ENCODE data around the gene NEAT1. TPM values are rescaled to one million over a fixed set of nuclear protein-coding genes. Genes with fewer than 3 reads are reported as not detected.

NEAT1 gene
- total RNA-seq (2022; extraction: Qiagen RNA extraction): 91.2 to 211 TPM (median 154 TPM) in 5 replicates

DNA sequence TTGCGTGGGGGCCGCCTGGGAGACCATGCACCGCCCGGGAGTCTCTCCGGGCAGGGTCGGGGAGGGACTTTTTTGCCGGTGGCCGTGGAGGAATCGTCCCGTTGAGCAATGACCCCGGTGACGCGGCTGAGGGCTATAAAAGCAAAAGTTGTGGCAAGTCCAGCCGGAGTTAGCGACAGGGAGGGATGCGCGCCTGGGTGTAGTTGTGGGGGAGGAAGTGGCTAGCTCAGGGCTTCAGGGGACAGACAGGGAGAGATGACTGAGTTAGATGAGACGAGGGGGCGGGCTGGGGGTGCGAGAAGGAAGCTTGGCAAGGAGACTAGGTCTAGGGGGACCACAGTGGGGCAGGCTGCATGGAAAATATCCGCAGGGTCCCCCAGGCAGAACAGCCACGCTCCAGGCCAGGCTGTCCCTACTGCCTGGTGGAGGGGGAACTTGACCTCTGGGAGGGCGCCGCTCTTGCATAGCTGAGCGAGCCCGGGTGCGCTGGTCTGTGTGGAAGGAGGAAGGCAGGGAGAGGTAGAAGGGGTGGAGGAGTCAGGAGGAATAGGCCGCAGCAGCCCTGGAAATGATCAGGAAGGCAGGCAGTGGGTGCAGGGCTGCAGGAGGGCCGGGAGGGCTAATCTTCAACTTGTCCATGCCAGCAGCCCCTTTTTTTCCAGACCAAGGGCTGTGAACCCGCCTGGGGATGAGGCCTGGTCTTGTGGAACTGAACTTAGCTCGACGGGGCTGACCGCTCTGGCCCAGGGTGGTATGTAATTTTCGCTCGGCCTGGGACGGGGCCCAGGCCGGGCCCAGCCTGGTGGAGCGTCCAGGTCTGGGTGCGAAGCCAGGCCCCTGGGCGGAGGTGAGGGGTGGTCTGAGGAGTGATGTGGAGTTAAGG lies at the start of gene NEAT1:
NEAT1 (plus strand) TSS at position 166 of the 883 bp plus-strand sequence.

DNA sequence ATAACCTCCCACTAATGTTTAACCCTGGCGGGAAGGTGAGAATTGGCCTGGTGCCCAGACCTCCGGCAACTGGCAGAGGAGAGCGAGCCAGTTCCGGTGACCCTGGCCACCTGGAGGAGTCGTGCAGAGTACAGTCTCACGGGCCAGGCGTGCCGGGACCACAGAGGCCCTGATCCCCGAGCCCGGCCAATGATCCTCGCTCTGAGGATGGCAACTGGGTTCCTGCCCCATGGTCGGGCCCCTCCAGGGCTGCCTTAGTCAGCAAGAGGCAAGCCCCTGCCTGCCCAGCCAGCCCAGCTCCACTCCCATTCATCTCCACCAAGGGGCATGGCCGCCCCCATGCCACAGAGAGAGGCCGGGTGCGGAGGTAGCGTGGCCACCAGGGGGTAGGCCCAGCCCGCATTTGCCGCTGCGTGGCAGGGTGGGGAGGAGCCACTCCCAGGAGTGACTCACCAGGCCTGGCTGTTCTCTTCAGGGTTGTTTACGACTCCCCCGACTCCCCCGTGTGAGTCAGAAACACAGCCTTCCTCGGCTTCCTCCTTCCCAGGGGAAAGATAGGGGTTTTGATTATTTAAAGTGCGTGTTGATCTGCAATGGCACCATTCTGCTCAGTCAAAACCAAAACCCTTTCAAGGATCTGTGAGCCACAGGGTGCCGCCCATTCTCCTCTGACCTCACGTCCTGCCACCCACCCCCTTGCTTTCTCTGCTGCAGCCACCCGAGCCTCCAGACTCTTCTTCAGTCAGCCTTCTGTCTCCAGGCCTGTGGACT lies 40.4 kb upstream of the NEAT1 start, which contains the start of gene SLC25A45:
SLC25A45 (minus strand) TSS at position 614 of the 771 bp plus-strand sequence. CDS start 695 bp downstream, outside the sequence.

DNA sequence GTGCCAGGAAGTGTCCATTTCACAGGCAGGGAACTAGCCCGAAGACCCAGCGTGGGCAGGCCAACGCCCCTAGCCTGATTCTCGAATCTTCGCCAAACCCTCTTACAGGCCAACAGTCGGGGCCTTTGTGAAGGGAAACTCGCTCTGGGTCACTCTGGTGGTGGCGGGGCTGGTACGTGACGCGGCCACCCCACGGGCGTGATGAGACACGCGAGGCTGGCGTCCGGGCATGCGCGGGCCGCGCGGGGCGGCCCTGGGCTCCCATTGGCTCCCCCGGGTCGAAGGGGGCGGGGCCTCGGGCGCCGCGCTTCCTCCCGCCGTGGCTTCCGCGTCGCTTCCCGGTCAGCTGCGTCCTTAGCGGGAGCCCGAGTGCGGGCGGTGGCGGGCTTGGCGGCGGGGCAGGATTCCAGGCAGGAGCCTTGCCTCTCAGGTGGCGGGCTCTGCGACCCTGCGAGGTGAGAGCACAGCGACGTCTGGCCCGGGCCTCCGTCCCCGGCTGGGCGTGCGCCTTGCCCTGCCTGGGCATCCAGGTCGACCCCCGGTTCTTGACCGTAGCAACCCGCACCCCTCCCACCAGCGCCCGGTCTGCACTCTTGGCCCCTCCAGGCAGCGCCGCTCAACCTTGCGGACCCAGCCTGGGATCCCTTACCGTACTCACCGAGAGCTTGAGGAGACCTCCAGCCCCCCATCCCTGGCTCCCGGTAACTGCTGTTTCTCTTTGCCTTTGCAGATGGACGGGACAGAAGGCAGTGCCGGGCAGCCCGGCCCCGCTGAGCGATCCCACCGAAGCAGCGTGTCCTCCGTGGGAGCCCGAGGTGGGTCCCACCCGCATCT lies 36.1 kb upstream of the NEAT1 start, which contains the start of gene FRMD8:
FRMD8 (plus strand) TSS at position 331 of the 834 bp plus-strand sequence; CDS start at position 731, 400 bp downstream.

Other genes starting within 250 kb of the NEAT1 start
- gene CAPN1, start 240.9 kb upstream of the NEAT1 start, total RNA-seq (2022; extraction: Qiagen RNA extraction): 85.0 to 136 TPM (median 126 TPM) in 5 replicates
- 12.0 to 15.3 TPM (median 13.3 TPM) in 5 replicates for gene POLA2, start 160.8 kb upstream of the NEAT1 start, total RNA-seq (2022; extraction: Qiagen RNA extraction)
- gene CDC42EP2, start 107.9 kb upstream of the NEAT1 start, total RNA-seq (2022; extraction: Qiagen RNA extraction): 16.1 to 22.5 TPM (median 19.6 TPM) in 5 replicates
- 38.8 to 42.8 TPM (median 42.2 TPM) in 5 replicates for gene DPF2, start 88.9 kb upstream of the NEAT1 start, total RNA-seq (2022; extraction: Qiagen RNA extraction)
- gene TIGD3, start 68.0 kb upstream of the NEAT1 start, total RNA-seq (2022; extraction: Qiagen RNA extraction): 0.80 to 1.2 TPM (median 1.0 TPM) in 5 replicates
- 10.7 to 16.6 TPM (median 15.4 TPM) in 5 replicates for gene SLC25A45, start 40.2 kb upstream of the NEAT1 start, total RNA-seq (2022; extraction: Qiagen RNA extraction)
- 34.3 to 52.8 TPM (median 49.7 TPM) in 5 replicates for gene FRMD8, start 36.2 kb upstream of the NEAT1 start, total RNA-seq (2022; extraction: Qiagen RNA extraction)
- gene MALAT1, start 76.2 kb downstream of the NEAT1 start, total RNA-seq (2022; extraction: Qiagen RNA extraction): 47.0 to 89.3 TPM (median 68.8 TPM) in 5 replicates
- gene SCYL1, start 102.3 kb downstream of the NEAT1 start, total RNA-seq (2022; extraction: Qiagen RNA extraction): 42.4 to 62.3 TPM (median 60.2 TPM) in 5 replicates
- gene LTBP3, start 135.6 kb downstream of the NEAT1 start, total RNA-seq (2022; extraction: Qiagen RNA extraction): 67.3 to 123 TPM (median 91.4 TPM) in 5 replicates
- gene ZNRD2, start 147.7 kb downstream of the NEAT1 start, total RNA-seq (2022; extraction: Qiagen RNA extraction): 67.2 to 80.5 TPM (median 71.2 TPM) in 5 replicates
- gene FAM89B, start 149.7 kb downstream of the NEAT1 start, total RNA-seq (2022; extraction: Qiagen RNA extraction): 24.8 to 42.2 TPM (median 34.4 TPM) in 5 replicates
- gene EHBP1L1, start 153.3 kb downstream of the NEAT1 start, total RNA-seq (2022; extraction: Qiagen RNA extraction): 20.8 to 32.9 TPM (median 28.8 TPM) in 5 replicates
- gene KCNK7, start 173.0 kb downstream of the NEAT1 start, total RNA-seq (2022; extraction: Qiagen RNA extraction): 0.21 to 0.59 TPM (median 0.45 TPM) in 5 replicates
- 39.9 to 50.8 TPM (median 46.4 TPM) in 5 replicates for gene MAP3K11, start 191.4 kb downstream of the NEAT1 start, total RNA-seq (2022; extraction: Qiagen RNA extraction)
- 22.5 to 37.8 TPM (median 36.0 TPM) in 5 replicates for gene PCNX3, start 193.0 kb downstream of the NEAT1 start, total RNA-seq (2022; extraction: Qiagen RNA extraction)
- gene SIPA1, start 215.3 kb downstream of the NEAT1 start, total RNA-seq (2022; extraction: Qiagen RNA extraction): 9.4 to 16.4 TPM (median 15.6 TPM) in 5 replicates
- gene RELA, start 240.1 kb downstream of the NEAT1 start, total RNA-seq (2022; extraction: Qiagen RNA extraction): 58.7 to 77.6 TPM (median 77.2 TPM) in 5 replicates

All from A549 treated with dexamethasone at 1 μM for 4 hours (cell line).